Measurements from ENCODE around the gene CDH13. TPM values are rescaled to one million over a fixed set of nuclear protein-coding genes. Genes with fewer than 3 reads are reported as not detected.

Gene CDH13
- total and polyA plus RNA-seq, 2 of the 8 experiments (the other 6 are each of a cell fraction or from before 2014, with no cell fraction given), result 2.3 to 2.4 TPM

- TF ChIP-seq CHD7 (IDR thresholded peaks at IDR 0.05; ENCODE audit: insufficient replicate concordance, low read length) (no peak), GTF2F1 (IDR thresholded peaks at IDR 0.05; ENCODE audit: borderline replicate concordance, low read depth, low read length) (no peak), RAD21 (IDR thresholded peaks at IDR 0.05 in 1 of 2, conservative IDR thresholded peaks at IDR 0.05 in 1 of 2; ENCODE audit: low read depth in 2 of 2, low read length in 2 of 2) (no peak), CHD2 (IDR thresholded peaks at IDR 0.05; ENCODE audit: low read length) (no peak), FOSL1 (IDR thresholded peaks at IDR 0.05; ENCODE audit: insufficient read depth, low read depth, low read length) (no peak), BRCA1 (IDR thresholded peaks at IDR 0.05; ENCODE audit: low read depth, low read length) (no peak), HDAC6 (IDR thresholded peaks at IDR 0.05; ENCODE audit: low read depth, low read length) (no peak), TCF12 (IDR thresholded peaks at IDR 0.05; ENCODE audit: low read depth, low read length) (no peak), ZNF274 (IDR thresholded peaks at IDR 0.05; ENCODE audit: borderline replicate concordance, extremely low read depth, low read length) (no peak), CHD1 (IDR thresholded peaks at IDR 0.05; ENCODE audit: low read depth, low read length) (no peak), NANOG (IDR thresholded peaks at IDR 0.05; ENCODE audit: insufficient read depth, low read depth, low read length, poor library complexity, severe bottlenecking) (no peak)
Measured at GRCh38 chr16:82623241-82623640, 3.5 kb upstream of the CDH13 start (continued).
